Measurements from ENCODE around the gene PSAP. TPM values are rescaled to one million over a fixed set of nuclear protein-coding genes. Genes with fewer than 3 reads are reported as not detected.

PSAP gene
- total and polyA plus RNA-seq, 2 experiments from 2014 or later, result 151 to 391 TPM

DNA sequence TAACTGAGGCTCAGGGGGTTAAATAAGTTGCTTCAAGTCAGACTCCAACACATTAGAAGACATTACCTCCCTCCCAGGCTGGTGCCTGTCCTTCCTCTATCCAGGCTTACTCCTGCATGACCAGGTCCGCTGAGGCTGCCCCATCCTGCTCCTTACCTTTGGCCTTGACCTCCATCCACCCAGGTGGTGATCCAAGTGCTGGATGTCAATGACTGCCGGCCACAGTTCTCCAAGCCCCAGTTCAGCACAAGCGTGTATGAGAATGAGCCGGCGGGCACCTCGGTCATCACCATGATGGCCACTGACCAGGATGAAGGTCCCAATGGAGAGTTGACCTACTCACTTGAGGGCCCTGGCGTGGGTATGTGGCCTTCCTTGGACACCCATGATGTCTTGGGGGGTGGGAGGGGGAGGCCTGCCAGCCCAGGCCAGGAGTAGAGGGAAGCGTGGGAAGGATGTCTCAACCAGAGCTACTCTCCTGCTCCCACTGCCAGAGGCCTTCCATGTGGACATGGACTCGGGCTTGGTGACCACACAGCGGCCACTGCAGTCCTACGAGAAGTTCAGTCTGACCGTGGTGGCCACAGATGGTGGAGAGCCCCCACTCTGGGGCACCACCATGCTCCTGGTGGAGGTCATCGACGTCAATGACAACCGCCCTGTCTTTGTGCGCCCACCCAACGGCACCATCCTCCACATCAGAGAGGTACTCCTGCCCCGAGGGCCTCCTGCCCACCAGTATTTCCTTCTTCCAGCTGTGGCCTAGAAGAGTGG lies 48.1 kb downstream of the PSAP start:
- no peak overlapping the region for H3K4me2 ChIP-seq
- Mint-ChIP-seq H3K4me3 (no peak overlapping the region), H3K36me3 (ENCODE audit: low read depth) (no peaks in the 10 kb centered on the region), H3K4me1 (peaks cover 3% of the 10 kb centered on the region; the same call in 2 of the 3 replicates), H3K9me3 (no peaks in the 10 kb centered on the region), H3K27me3 (ENCODE audit: insufficient read depth, low read depth, poor library complexity) (peaks cover 14% of the 10 kb centered on the region), H3K27ac (no peak overlapping the region)
- H3K27ac ChIP-seq (ENCODE audit: low read depth), result no peak overlapping the region
- TF ChIP-seq STAT1 (IDR thresholded peaks at IDR 0.05; ENCODE audit: unreplicated experiment) (no peak), NANOG (IDR thresholded peaks at IDR 0.05; ENCODE audit: borderline replicate concordance) (no peak)
- TF ChIP-seq, protein P1, sequence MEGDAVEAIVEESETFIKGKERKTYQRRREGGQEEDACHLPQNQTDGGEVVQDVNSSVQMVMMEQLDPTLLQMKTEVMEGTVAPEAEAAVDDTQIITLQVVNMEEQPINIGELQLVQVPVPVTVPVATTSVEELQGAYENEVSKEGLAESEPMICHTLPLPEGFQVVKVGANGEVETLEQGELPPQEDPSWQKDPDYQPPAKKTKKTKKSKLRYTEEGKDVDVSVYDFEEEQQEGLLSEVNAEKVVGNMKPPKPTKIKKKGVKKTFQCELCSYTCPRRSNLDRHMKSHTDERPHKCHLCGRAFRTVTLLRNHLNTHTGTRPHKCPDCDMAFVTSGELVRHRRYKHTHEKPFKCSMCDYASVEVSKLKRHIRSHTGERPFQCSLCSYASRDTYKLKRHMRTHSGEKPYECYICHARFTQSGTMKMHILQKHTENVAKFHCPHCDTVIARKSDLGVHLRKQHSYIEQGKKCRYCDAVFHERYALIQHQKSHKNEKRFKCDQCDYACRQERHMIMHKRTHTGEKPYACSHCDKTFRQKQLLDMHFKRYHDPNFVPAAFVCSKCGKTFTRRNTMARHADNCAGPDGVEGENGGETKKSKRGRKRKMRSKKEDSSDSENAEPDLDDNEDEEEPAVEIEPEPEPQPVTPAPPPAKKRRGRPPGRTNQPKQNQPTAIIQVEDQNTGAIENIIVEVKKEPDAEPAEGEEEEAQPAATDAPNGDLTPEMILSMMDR (conservative IDR thresholded peaks at IDR 0.05; ENCODE audit: low read depth in 2 of 2), result no peak
- H3K27me3 ChIP-seq (ENCODE audit: insufficient read depth), result peaks cover 3% of the 10 kb centered on the region; the same call in 1 of the 2 replicates
- no peak for DNase-seq (ENCODE audit: low spot score)
- no peaks in the 10 kb centered on the region for H3K79me2 ChIP-seq (replicated peaks; ENCODE audit: insufficient read depth)
- H3F3A ChIP-seq (replicated peaks; ENCODE audit: low read depth), result no peaks in the 10 kb centered on the region
- H3K36me3 ChIP-seq (ENCODE audit: insufficient read depth), result no peaks in the 10 kb centered on the region
- H3K4me1 ChIP-seq (ENCODE audit: insufficient read depth), result no peaks in the 10 kb centered on the region
- no peak for ATAC-seq
- H2AFZ ChIP-seq, result no peak overlapping the region
- no peaks in the 10 kb centered on the region for H3K9me2 ChIP-seq (ENCODE audit: insufficient read depth)
- H3K4me3 ChIP-seq, result no peak overlapping the region
- H4K20me1 ChIP-seq (replicated peaks; ENCODE audit: insufficient read depth), result no peaks in the 10 kb centered on the region; the same call in 1 of the 2 replicates

DNA sequence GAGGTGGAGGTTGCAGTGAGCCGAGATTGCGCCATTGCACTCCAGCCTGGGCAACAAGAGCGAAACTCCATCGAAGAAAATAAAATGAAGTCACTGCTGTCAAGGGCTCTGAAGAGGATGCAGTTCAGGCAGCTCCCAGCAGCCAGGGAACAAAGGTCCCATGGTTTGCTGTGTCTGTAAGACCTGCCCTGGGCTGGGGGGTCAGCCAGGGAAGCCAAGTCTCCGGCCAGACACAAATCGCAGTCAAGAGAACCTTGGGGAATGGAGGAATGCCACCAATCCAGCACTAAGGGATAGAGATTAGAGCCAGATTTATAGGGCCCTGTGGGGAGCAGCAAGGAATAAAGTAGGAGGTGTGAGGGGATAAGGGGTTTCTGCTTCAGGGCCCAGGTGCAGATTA lies 48.8 kb downstream of the PSAP start:
- H3K27me3 ChIP-seq (ENCODE audit: insufficient read depth), result peaks cover 3% of the 10 kb centered on the region; the same call in 1 of the 2 replicates
- H3K4me1 Mint-ChIP-seq, result peaks cover 3% of the 10 kb centered on the region; the same call in 2 of the 3 replicates
- TF ChIP-seq ZNF114 (CRISPR knock-in tag; IDR thresholded peaks at IDR 0.05) (no peak), EZH2 (IDR thresholded peaks at IDR 0.05; ENCODE audit: low read depth, unreplicated experiment) (no peak), STAT1 (IDR thresholded peaks at IDR 0.05; ENCODE audit: unreplicated experiment) (no peak), EZH2phosphoT487 (IDR thresholded peaks at IDR 0.05; ENCODE audit: unreplicated experiment) (no peak), JUNB (IDR thresholded peaks at IDR 0.05; ENCODE audit: unreplicated experiment) (no peak)
- TF ChIP-seq, protein P2, sequence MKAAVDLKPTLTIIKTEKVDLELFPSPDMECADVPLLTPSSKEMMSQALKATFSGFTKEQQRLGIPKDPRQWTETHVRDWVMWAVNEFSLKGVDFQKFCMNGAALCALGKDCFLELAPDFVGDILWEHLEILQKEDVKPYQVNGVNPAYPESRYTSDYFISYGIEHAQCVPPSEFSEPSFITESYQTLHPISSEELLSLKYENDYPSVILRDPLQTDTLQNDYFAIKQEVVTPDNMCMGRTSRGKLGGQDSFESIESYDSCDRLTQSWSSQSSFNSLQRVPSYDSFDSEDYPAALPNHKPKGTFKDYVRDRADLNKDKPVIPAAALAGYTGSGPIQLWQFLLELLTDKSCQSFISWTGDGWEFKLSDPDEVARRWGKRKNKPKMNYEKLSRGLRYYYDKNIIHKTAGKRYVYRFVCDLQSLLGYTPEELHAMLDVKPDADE (IDR thresholded peaks at IDR 0.05), result no peak
- TF ChIP-seq, protein P1 (conservative IDR thresholded peaks at IDR 0.05; ENCODE audit: low read depth in 2 of 2), result no peak
- TF ChIP-seq, protein P3, sequence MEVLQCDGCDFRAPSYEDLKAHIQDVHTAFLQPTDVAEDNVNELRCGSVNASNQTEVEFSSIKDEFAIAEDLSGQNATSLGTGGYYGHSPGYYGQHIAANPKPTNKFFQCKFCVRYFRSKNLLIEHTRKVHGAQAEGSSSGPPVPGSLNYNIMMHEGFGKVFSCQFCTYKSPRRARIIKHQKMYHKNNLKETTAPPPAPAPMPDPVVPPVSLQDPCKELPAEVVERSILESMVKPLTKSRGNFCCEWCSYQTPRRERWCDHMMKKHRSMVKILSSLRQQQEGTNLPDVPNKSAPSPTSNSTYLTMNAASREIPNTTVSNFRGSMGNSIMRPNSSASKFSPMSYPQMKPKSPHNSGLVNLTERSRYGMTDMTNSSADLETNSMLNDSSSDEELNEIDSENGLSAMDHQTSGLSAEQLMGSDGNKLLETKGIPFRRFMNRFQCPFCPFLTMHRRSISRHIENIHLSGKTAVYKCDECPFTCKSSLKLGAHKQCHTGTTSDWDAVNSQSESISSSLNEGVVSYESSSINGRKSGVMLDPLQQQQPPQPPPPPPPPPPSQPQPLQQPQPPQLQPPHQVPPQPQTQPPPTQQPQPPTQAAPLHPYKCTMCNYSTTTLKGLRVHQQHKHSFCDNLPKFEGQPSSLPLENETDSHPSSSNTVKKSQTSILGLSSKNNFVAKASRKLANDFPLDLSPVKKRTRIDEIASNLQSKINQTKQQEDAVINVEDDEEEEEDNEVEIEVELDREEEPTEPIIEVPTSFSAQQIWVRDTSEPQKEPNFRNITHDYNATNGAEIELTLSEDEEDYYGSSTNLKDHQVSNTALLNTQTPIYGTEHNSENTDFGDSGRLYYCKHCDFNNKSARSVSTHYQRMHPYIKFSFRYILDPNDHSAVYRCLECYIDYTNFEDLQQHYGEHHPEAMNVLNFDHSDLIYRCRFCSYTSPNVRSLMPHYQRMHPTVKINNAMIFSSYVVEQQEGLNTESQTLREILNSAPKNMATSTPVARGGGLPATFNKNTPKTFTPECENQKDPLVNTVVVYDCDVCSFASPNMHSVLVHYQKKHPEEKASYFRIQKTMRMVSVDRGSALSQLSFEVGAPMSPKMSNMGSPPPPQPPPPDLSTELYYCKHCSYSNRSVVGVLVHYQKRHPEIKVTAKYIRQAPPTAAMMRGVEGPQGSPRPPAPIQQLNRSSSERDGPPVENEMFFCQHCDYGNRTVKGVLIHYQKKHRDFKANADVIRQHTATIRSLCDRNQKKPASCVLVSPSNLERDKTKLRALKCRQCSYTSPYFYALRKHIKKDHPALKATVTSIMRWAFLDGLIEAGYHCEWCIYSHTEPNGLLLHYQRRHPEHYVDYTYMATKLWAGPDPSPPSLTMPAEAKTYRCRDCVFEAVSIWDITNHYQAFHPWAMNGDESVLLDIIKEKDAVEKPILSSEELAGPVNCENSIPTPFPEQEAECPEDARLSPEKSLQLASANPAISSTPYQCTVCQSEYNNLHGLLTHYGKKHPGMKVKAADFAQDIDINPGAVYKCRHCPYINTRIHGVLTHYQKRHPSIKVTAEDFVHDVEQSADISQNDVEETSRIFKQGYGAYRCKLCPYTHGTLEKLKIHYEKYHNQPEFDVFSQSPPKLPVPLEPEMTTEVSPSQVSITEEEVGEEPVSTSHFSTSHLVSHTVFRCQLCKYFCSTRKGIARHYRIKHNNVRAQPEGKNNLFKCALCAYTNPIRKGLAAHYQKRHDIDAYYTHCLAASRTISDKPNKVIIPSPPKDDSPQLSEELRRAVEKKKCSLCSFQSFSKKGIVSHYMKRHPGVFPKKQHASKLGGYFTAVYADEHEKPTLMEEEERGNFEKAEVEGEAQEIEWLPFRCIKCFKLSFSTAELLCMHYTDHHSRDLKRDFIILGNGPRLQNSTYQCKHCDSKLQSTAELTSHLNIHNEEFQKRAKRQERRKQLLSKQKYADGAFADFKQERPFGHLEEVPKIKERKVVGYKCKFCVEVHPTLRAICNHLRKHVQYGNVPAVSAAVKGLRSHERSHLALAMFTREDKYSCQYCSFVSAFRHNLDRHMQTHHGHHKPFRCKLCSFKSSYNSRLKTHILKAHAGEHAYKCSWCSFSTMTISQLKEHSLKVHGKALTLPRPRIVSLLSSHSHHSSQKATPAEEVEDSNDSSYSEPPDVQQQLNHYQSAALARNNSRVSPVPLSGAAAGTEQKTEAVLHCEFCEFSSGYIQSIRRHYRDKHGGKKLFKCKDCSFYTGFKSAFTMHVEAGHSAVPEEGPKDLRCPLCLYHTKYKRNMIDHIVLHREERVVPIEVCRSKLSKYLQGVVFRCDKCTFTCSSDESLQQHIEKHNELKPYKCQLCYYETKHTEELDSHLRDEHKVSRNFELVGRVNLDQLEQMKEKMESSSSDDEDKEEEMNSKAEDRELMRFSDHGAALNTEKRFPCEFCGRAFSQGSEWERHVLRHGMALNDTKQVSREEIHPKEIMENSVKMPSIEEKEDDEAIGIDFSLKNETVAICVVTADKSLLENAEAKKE (CRISPR knock-in tag; IDR thresholded peaks at IDR 0.05), result no peak

More for the DNA sequence above, 48.8 kb downstream of the PSAP start:
- Histone ChIP-seq H2AFZ (no peak overlapping the region), H3K9me2 (ENCODE audit: insufficient read depth) (no peaks in the 10 kb centered on the region), H3F3A (replicated peaks; ENCODE audit: low read depth) (no peaks in the 10 kb centered on the region), H3K4me2 (no peak overlapping the region), H3K36me3 (ENCODE audit: insufficient read depth) (no peaks in the 10 kb centered on the region), H3K4me1 (ENCODE audit: insufficient read depth) (no peaks in the 10 kb centered on the region), H4K20me1 (replicated peaks; ENCODE audit: insufficient read depth) (no peaks in the 10 kb centered on the region; the same call in 1 of the 2 replicates), H3K4me3 (no peak overlapping the region), H3K27ac (ENCODE audit: low read depth) (no peak overlapping the region), H3K79me2 (replicated peaks; ENCODE audit: insufficient read depth) (no peaks in the 10 kb centered on the region)
- H3K27ac Mint-ChIP-seq, result no peak overlapping the region
- no peak overlapping the region for H3K4me3 Mint-ChIP-seq
- H3K9me3 Mint-ChIP-seq, result no peaks in the 10 kb centered on the region
- H3K27me3 Mint-ChIP-seq (ENCODE audit: insufficient read depth, low read depth, poor library complexity), result peaks cover 14% of the 10 kb centered on the region
- DNase-seq (ENCODE audit: low spot score), result no peak
- ATAC-seq, result no peak
- H3K36me3 Mint-ChIP-seq (ENCODE audit: low read depth), result no peaks in the 10 kb centered on the region
